Fibroblast of villous mesenchyme (primary cell): ENCODE data around the gene SLC38A1. TPM values are rescaled to one million over a fixed set of nuclear protein-coding genes. Genes with fewer than 3 reads are reported as not detected.

Experiments used
- DNase-seq: peaks from one replicate; pipeline ENCODE4 v3.0.0-alpha.2; 2010; ENCODE audit warnings: low read depth
- H3K4me3 ChIP-seq: 2 replicates; pipeline ENCODE4 v1.5.1; 2011; ENCODE audit warnings: low read depth, mild to moderate bottlenecking, low read length
- CTCF ChIP-seq: IDR thresholded peaks from 2 replicates; pipeline ENCODE4 v1.5.1; 2012; ENCODE audit warnings: low read depth, mild to moderate bottlenecking, low read length; ENCODE audit not compliant: insufficient read depth
- total RNA-seq: library from RNA; depleted of rRNA; stranded (reverse); fragments of >200 nt; gene quantifications from 2 replicates; pipeline ENCODE4 v1.2.3, GENCODE V29; 2012

SLC38A1 gene
- total RNA-seq, 1 donor, result 149 TPM

GRCh38 chr12:46244997-46245396 lies 23.8 kb downstream of the SLC38A1 start:
- no peak for TF ChIP-seq CTCF
- DNase-seq, result no peak
- H3K4me3 ChIP-seq, result no peak overlapping the region

- no peak overlapping the region for H3K4me3 ChIP-seq
- no peak for TF ChIP-seq CTCF
- DNase-seq, result no peak
Observed at GRCh38 chr12:46244273-46244915, 24.4 kb downstream of the SLC38A1 start.

- no peak overlapping the region for H3K4me3 ChIP-seq
- DNase-seq, result no peak
- no peak for TF ChIP-seq CTCF
Observed at GRCh38 chr12:46242569-46242968, 26.3 kb downstream of the SLC38A1 start.

GRCh38 chr12:46240436-46240835 lies 28.4 kb downstream of the SLC38A1 start:
- no peak overlapping the region for H3K4me3 ChIP-seq
- DNase-seq, result no peak
- TF ChIP-seq CTCF, result no peak

GRCh38 chr12:46238821-46239220 lies 30.0 kb downstream of the SLC38A1 start:
- no peak overlapping the region for H3K4me3 ChIP-seq
- no peak for TF ChIP-seq CTCF
- DNase-seq, result no peak

GRCh38 chr12:46237371-46238045 lies 31.3 kb downstream of the SLC38A1 start:
- no peak for DNase-seq
- H3K4me3 ChIP-seq, result no peak overlapping the region
- TF ChIP-seq CTCF, result no peak
